GM12878 (cell line): ENCODE data around the gene VIPR2. TPM values are rescaled to one million over a fixed set of nuclear protein-coding genes. Genes with fewer than 3 reads are reported as not detected.
A peak's percentile ranks its signal among the peaks of the same experiment; 100 is the strongest.

Source experiments
- ATAC-seq: fragments of 200-7000 bp; cut with Tn5 transposase; 3 replicates; pipeline ENCODE4 v1.9.1; 2020; ENCODE audit warnings: mild to moderate bottlenecking, moderate library complexity
- BruUV-seq: library from RNA; stranded (reverse); fragments of 400-500 nt; replicated peaks from 2 replicates; lab custom pipeline; 2021; lab: Mats Ljungman, UMichigan
- CTCF ChIA-PET: fragments of 300-600 bp; sonication (Branson Sonifier 250); formaldehyde crosslinking; extraction: SDS; loops from one replicate; lab custom pipeline; 2021; ENCODE audit warnings: inconsistent platforms; lab: Yijun Ruan, JAX
- POLR2A ChIA-PET: fragments of 350-600 bp; formaldehyde crosslinking; extraction: SDS; loops from one replicate; lab custom pipeline; 2021; ENCODE audit warnings: inconsistent platforms; lab: Charles Lee
- RAD21 ChIA-PET: fragments of 300-600 bp; sonication (Branson Sonifier 250); formaldehyde crosslinking; loops from one replicate; lab custom pipeline; 2023; ENCODE audit warnings: antibody characterized with exemption; ENCODE audit not compliant: unreplicated experiment; lab: Charles Lee
- SMC1A ChIA-PET: fragments of 300-600 bp; sonication (Branson Sonifier 250); formaldehyde crosslinking; loops from one replicate; lab custom pipeline; 2023; ENCODE audit not compliant: unreplicated experiment, uncharacterized antibody; lab: Charles Lee
- DNase-seq: peaks from one replicate; pipeline ENCODE4 v3.0.0-alpha.2; 2011; ENCODE audit warnings: low read depth, low spot score
- FAIRE-seq: peaks from 3 replicates; lab custom pipeline; 2011; peaks lifted over from hg19 to GRCh38; lab: Jason Lieb, UNC
- H2AFZ ChIP-seq: 2 replicates; pipeline ENCODE4 v1.6.0; 2011; ENCODE audit warnings: low read depth, low read length, control low read depth; ENCODE audit not compliant: control insufficient read depth
- H3K27ac ChIP-seq: 2 replicates; pipeline ENCODE4 v1.5.1; 2011; ENCODE audit warnings: control low read depth; ENCODE audit not compliant: control insufficient read depth, insufficient read depth
- H3K27me3 ChIP-seq, 2 experiments: replicated peaks in 1 of 2; 2 replicates each; pipeline versions ENCODE4 v1.6.0 to v1.6.1; 2011; ENCODE audit warnings: low read length in 1 of 2; ENCODE audit not compliant: control insufficient read depth in 2 of 2, insufficient read depth in 2 of 2
- H3K36me3 ChIP-seq, 2 experiments: 2 replicates each; pipeline ENCODE4 v1.5.1; 2011; ENCODE audit warnings: low read length in 1 of 2; ENCODE audit not compliant: control insufficient read depth in 2 of 2, insufficient read depth in 2 of 2
- H3K4me1 ChIP-seq: 2 replicates; pipeline ENCODE4 v1.6.1; 2011; ENCODE audit warnings: mild to moderate bottlenecking, low read length, moderate library complexity, mixed read lengths; ENCODE audit not compliant: control insufficient read depth, insufficient read depth
- H3K4me2 ChIP-seq: 2 replicates; pipeline ENCODE4 v1.6.0; 2011; ENCODE audit warnings: control low read depth; ENCODE audit not compliant: control insufficient read depth, insufficient read depth
- H3K4me3 ChIP-seq: fragments of 200-600 bp; sonication (generic); 2 replicates; pipeline ENCODE4 v1.5.1; 2016
- H3K79me2 ChIP-seq: 2 replicates; pipeline ENCODE4 v1.6.0; 2011; ENCODE audit warnings: low read length; ENCODE audit not compliant: control insufficient read depth, insufficient read depth
- H3K9ac ChIP-seq: 2 replicates; pipeline ENCODE4 v1.8.0; 2011; ENCODE audit warnings: low read length, control low read depth, mixed read lengths; ENCODE audit not compliant: control insufficient read depth, insufficient read depth
- H3K9me3 ChIP-seq: replicated peaks from 3 replicates; pipeline ENCODE4 v1.5.1; 2011; ENCODE audit warnings: mild to moderate bottlenecking, low read length; ENCODE audit not compliant: control insufficient read depth, insufficient read depth
- H4K20me1 ChIP-seq: 2 replicates; pipeline ENCODE4 v1.6.0; 2011; ENCODE audit not compliant: control insufficient read depth, insufficient read depth
- ATF3 ChIP-seq: IDR thresholded peaks from 2 replicates; pipeline ENCODE4 v1.6.1; 2011; ENCODE audit warnings: low read depth, mild to moderate bottlenecking, low read length, moderate library complexity, borderline replicate concordance; ENCODE audit errors: extremely low read depth
- BCLAF1 ChIP-seq: fragments of 450-650 bp; IDR thresholded peaks from 2 replicates; pipeline ENCODE4 v1.6.1; 2017; ENCODE audit warnings: antibody characterized with exemption, mild to moderate bottlenecking, moderate library complexity
- FOXM1 ChIP-seq: IDR thresholded peaks from 2 replicates; pipeline ENCODE4 v1.6.1; 2012; ENCODE audit warnings: low read depth, mild to moderate bottlenecking, inconsistent platforms, low read length, moderate library complexity
- MTA2 ChIP-seq: fragments of 450-650 bp; IDR thresholded peaks from 2 replicates; pipeline ENCODE4 v1.6.1; 2016; ENCODE audit warnings: low read depth, mild to moderate bottlenecking, moderate library complexity
- PBX3 ChIP-seq: IDR thresholded peaks from 2 replicates; pipeline ENCODE4 v1.6.1; 2011; ENCODE audit warnings: mild to moderate bottlenecking, low read depth, low read length, moderate library complexity; ENCODE audit not compliant: insufficient replicate concordance
- POLR2A ChIP-seq: IDR thresholded peaks from 2 replicates; pipeline ENCODE4 v1.6.1; 2011; ENCODE audit warnings: low read depth, mild to moderate bottlenecking, low read length
- RAD21 ChIP-seq: IDR thresholded peaks from 2 replicates; pipeline ENCODE4 v1.6.1; 2011; ENCODE audit warnings: mild to moderate bottlenecking, low read depth, low read length, moderate library complexity; ENCODE audit not compliant: insufficient read depth
- SRF ChIP-seq, 2 experiments: IDR thresholded peaks; 2 replicates each; pipeline ENCODE4 v1.6.1; 2011; ENCODE audit warnings: low read depth in 2 of 2, low read length in 2 of 2, mild to moderate bottlenecking in 1 of 2, moderate library complexity in 1 of 2
- YBX1 ChIP-seq: fragments of 450-650 bp; IDR thresholded peaks from 2 replicates; pipeline ENCODE4 v1.6.1; 2016; ENCODE audit warnings: antibody characterized with exemption
- ZBTB11 ChIP-seq: fragments of 450-650 bp; formaldehyde crosslinking; IDR thresholded peaks from 2 replicates; pipeline ENCODE4 v1.5.0; 2022; ENCODE audit warnings: mild to moderate bottlenecking, missing genetic modification characterization
- WGBS: methylation state at CpG from one replicate; pipeline ENCODE4 v1.1.6; 2016; ENCODE audit warnings: low lambda C conversion rate; ENCODE audit not compliant: insufficient replicate concordance, insufficient coverage; ENCODE audit errors: missing lambda C conversion rate; 5-methylcytosine and 5-hydroxymethylcytosine counted together
- in situ Hi-C: fragments of 300-500 bp; cut with MboI; formaldehyde crosslinking; loops from 9 replicates; pipeline ENCODE4 v1.14.3; 2018; ENCODE audit warnings: mixed read lengths
- intact Hi-C: fragments of 100-400 bp; cut with micrococcal nuclease; formaldehyde crosslinking; loops from one replicate; pipeline ENCODE4 v1.14.2; 2022; ENCODE audit not compliant: unreplicated experiment
- polyA plus RNA-seq, 11 experiments: library from polyadenylated mRNA; depleted of rRNA in 4 of 11; unstranded in 6 of 11; stranded (reverse) in 5 of 11; fragments of >200 nt; fragmentation: Nextera tagmentation in 4 of 11; fragmentation: Illumina TruSeq in 1 of 11; extraction: Ambion mirVana in 4 of 11; extraction: Trizol in 1 of 11; gene quantifications; 1 replicate in 1 of 11; 2 replicates in 10 of 11; pipeline versions ENCODE4 v1.2.1 to v1.2.3, GENCODE V29; 2011 to 2016; ENCODE audit warnings: inconsistent platforms in 2 of 11, missing spikeins in 2 of 11, low read depth in 1 of 11
- total RNA-seq, 4 experiments: library from RNA; depleted of rRNA in 3 of 4; stranded (reverse); fragments of >200 nt in 3 of 4; fragmentation: Illumina TruSeq in 1 of 4; extraction: Trizol in 1 of 4; gene quantifications; 2 replicates each; pipeline versions ENCODE4 v1.2.1 to v1.2.3, GENCODE V29; 2013 to 2021

Gene VIPR2
- total and polyA plus RNA-seq, 10 of the 15 experiments (the other 5 are each of a cell fraction or from before 2014, with no cell fraction given): not detected

GRCh38 chr7:159114096-159114495, 30.6 kb downstream of the VIPR2 start:
- POLR2A ChIA-PET: no interaction called here
- no peak for ATAC-seq
- no TSS peak for BruUV-seq
- intact Hi-C loops: no loop called here
- SMC1A ChIA-PET: no interaction called here
- H3K9ac ChIP-seq: no peak overlapping the region
- no peaks in the 10 kb centered on the region for H3K36me3 ChIP-seq
- CTCF ChIA-PET: no interaction called here
- H2AFZ ChIP-seq: no peak overlapping the region
- WGBS: 15% methylated on average over 7 of the region's 7 CpGs
- H3K9me3 ChIP-seq: no peaks in the 10 kb centered on the region
- H3K79me2 ChIP-seq: no peaks in the 10 kb centered on the region
- in situ Hi-C loops: no loop called here
- H3K4me1 ChIP-seq: no peaks in the 10 kb centered on the region
- no peak for FAIRE-seq
- H3K27ac ChIP-seq: no peak overlapping the region
- no peaks in the 10 kb centered on the region for H4K20me1 ChIP-seq
- no peak for DNase-seq
- RAD21 ChIA-PET: no interaction called here
- peaks cover 0 to 3% of the 10 kb centered on the region in 2 experiments; a peak in 1 of 4 replicates for H3K27me3 ChIP-seq
- TF ChIP-seq FOXM1 (no peak), YBX1 (no peak)
- H3K4me3 ChIP-seq: no peak overlapping the region
- no peak overlapping the region for H3K4me2 ChIP-seq

GRCh38 chr7:159113056-159113455, 31.6 kb downstream of the VIPR2 start:
- DNase-seq (no peak), FAIRE-seq (peak; percentile 23), ATAC-seq (no peak)
- CTCF ChIA-PET: no interaction called here
- POLR2A ChIA-PET: no interaction called here
- in situ Hi-C loops (no loop called here), intact Hi-C loops (no loop called here)
- H3K4me2 ChIP-seq: no peak overlapping the region
- no peak overlapping the region for H3K4me3 ChIP-seq
- H3K9me3 ChIP-seq: no peaks in the 10 kb centered on the region
- 10% methylated on average over 8 of the region's 8 CpGs for WGBS
- RAD21 ChIA-PET: no interaction called here
- H3K36me3 ChIP-seq: no peaks in the 10 kb centered on the region
- SMC1A ChIA-PET: no interaction called here
- H4K20me1 ChIP-seq: no peaks in the 10 kb centered on the region
- no peaks in the 10 kb centered on the region for H3K79me2 ChIP-seq
- H3K4me1 ChIP-seq: no peaks in the 10 kb centered on the region
- H2AFZ ChIP-seq: no peak overlapping the region
- no peak overlapping the region for H3K9ac ChIP-seq
- no peak overlapping the region for H3K27ac ChIP-seq
- BruUV-seq: no TSS peak
- peaks cover 0 to 3% of the 10 kb centered on the region in 2 experiments; a peak in 1 of 4 replicates for H3K27me3 ChIP-seq
- no peak for TF ChIP-seq RAD21
- TF ChIP-seq PBX3: no peak
- no peak for TF ChIP-seq SRF (IDR thresholded peaks at IDR 0.05; ENCODE audit: low read depth in 2 of 2, low read length in 2 of 2)
- TF ChIP-seq BCLAF1: no peak
- TF ChIP-seq POLR2A: no peak
- no peak for TF ChIP-seq ATF3
- no peak for TF ChIP-seq ZBTB11 (CRISPR knock-in tag)
- no peak for TF ChIP-seq MTA2
